ENCODE measurements around the gene MAN2A2.
"Not testable (repeated sequence)": the region's sequence is repeated elsewhere in the genome, so short reads cannot be mapped to it uniquely, and the experiment has no call there.

Gene MAN2A2

DNA sequence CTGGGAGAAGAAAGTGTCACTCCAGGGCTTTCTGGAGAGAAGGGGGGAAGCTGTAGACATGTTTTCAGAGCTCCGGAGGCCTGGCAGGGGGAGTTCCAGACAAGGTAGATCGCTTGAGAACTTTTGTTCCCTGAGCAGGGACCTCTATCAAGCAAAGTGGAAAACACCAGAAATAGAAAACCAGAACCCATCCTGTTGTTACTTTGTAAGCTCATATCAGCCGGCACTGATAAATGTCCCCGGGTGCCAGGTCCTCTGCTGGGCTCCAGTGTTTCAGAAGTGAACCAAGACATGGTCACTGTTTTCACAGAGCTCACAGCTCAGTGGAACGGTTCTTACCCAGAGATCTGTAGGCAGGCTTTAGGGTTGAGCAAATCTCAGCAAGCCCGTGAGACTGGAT is 15.7 kb downstream of the MAN2A2 start:
- no peak for DNase-seq (ENCODE audit: low spot score)

DNA sequence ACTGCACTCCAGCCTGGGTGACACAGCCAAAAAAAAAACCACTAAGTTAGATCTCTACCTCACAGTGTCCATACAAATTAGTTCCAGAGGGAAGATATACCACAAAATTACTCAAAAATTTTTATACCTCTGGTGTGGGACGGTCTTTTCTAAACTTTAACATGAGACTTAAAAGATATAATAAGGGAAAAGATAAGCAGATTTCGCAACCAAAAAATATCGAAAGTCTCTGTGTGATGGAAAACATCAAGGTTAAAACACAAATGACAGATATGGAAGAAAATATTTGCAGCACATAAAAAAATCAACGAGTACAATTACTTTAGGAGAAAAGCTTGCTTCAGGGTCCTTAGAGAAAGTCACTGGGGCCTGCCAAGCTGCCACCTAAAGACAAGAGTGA is 18.8 kb downstream of the MAN2A2 start:
- DNase-seq (ENCODE audit: low spot score), result no peak

DNA sequence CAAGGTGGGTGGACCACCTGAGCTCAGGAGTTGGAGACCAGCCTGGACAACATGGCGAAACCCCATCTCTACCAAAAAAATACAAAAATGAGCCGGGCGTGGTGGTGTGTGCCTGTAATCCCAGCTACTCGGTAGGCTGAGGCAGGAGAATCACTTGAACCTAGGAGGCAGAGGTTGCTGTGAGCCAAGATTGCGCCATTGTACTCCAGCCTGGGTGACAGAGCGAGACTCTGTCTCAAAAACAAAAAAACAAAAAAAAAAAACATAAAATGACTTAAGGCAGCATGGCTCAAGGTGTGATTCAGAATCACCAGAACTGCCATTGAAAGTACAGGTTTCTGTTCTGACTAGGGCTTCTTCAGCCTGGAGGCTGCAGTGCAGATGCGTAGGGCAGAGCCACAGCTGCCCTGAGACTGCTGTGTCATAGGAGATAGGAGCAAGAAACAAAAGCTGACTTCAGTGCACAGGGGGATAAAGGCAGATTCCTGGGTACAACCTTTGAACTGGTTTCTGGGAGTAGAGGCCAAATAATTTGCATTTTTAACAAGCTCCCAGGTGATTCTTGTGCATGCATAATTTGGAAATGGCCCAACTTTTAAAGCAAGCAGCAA is 19.7 kb downstream of the MAN2A2 start:
- DNase-seq (ENCODE audit: low spot score), result not testable (repeated sequence)

DNA sequence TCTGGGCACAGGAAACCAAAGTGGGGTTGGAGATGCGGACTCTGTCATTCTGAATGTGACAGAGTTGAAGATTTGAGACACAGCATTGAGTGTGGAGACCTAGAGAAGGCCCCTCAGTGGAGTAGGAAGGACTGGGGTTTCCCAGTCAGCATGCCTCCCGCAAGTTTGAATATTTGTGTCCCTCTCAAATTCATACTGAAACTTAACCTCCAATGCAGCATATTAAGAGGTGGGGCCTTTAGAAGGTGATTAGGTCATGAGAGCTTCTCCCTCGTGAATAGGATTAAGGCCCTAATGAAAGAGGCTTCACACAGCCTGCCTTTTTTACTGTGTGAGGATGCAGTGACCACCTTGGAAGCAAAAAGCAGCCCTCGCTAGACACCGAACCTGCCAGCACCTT is 21.3 kb downstream of the MAN2A2 start:
- no peak for DNase-seq (ENCODE audit: low spot score)

DNA sequence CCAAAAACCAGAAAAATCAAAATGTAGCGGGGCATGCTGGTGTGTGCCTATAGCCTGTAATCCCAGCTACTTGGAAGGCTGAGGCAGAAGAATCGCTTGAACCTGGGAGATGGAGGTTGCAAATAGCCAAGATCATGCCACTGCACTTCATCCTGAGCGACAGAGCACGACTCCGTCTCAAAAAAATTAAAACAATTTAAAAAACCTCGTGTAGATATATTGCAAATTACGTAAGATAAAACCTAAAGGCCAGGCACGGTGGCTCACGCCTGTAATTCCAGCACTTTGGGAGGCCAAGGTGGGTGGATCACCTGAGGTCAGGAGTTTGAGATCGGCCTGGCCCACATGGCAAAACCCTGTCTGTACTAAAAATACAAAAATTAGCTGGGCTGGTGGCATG is 23.7 kb downstream of the MAN2A2 start:
- DNase-seq (ENCODE audit: low spot score), result not testable (repeated sequence)

DNA sequence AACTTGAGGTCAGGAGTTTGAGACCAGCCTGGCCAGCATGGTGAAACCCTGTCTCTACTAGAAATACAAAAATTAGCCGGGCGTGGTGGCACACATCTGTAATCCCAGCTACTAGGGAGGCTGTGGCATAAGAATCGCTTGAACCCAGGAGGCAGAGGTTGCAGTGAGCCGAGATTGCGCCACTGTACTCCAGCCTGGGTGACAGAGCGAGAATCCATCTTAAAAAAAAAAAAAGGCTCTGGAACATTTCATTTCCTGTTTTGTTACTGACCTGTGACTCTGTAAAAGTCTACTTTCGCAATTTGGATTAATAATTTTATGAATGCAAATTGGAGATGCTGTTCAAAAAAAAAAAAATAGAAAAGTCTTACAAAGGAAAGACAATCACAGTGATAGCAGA is 25.0 kb downstream of the MAN2A2 start:
- not testable (repeated sequence) for DNase-seq (ENCODE audit: low spot score)

DNA sequence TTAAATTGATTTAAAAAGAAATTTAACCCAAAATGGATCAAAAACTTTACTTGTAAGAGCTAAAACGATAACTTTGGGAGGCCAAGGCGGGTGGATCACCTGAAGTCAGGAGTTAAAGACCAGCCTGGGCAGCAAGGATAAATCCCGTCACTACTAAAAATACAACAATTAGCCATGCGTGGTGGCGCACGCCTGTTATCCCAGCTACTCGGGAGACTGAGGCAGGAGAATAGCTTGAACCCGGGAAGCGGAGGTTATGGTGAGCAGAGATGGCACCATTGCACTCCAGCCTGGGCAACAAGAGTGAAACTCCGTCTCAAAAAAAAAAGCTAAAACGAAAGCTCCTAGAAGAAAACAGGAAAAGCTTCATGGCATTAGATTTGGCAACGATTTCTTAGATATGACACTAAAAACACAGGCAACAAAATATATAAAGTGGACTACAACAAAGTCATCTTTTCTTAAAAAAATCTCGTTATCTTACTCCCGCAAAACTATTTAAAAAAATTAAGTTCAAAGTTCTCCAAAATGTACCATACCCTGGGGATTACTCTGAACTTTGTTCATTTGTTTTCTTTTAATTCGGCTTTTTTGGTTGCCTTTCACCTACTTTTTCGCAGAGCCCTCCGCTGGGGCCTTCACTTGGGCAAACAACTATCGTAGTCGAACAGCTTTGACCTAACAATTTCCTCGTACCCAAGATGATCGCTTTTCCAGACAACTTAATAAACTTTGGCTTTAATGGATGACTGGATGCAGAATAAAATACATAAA is 26.3 kb downstream of the MAN2A2 start:
- no peak for DNase-seq (ENCODE audit: low spot score)

DNA sequence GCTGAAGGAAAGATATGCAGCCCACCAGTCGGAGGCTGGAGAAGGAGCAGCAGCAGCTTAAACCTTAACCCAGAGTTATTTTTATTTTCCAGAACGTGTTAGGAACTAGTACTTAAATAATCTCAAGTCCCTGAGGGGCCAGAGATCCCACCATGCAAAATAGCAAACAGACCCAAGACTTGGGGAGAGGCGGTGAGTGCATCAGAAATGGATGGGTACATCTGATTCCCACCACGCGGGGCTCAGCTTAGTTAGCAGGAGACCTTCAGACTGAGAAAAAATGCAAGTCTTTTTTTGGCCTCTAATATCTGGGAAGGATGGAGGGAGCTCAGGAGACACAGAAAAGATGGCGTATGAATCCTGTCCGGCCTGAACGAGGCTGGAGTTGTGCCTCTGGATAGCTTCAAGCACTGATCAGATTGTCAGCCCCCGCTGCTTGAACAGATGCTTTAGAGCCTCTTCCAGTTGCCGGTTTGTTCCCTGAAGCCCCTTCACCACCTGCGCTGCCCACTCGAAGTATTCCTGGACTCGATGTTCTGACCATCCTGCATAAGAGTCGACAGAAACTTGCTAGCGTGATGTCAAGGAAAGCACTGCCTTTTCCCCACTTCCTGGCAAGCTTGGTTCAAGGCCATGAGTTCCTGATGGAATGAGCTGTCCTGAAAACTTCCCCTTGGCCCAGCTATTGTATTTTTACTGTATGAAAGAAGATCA is 27.9 kb downstream of the MAN2A2 start:
- DNase-seq (ENCODE audit: low spot score), result no peak

DNA sequence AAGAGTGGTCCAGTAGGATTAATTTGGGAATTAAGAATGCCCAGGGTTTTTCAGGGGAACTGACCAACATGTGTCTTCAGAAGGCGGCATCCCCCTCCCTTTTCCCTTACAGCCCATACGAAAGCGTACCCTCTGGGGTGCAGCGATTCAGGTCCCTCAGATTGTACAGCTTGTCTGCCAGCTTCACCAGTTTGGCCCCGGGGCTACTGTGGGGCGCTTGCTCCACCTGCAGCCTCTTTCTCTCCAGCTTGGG is 28.4 kb downstream of the MAN2A2 start:
- DNase-seq (ENCODE audit: low spot score), result no peak

DNA sequence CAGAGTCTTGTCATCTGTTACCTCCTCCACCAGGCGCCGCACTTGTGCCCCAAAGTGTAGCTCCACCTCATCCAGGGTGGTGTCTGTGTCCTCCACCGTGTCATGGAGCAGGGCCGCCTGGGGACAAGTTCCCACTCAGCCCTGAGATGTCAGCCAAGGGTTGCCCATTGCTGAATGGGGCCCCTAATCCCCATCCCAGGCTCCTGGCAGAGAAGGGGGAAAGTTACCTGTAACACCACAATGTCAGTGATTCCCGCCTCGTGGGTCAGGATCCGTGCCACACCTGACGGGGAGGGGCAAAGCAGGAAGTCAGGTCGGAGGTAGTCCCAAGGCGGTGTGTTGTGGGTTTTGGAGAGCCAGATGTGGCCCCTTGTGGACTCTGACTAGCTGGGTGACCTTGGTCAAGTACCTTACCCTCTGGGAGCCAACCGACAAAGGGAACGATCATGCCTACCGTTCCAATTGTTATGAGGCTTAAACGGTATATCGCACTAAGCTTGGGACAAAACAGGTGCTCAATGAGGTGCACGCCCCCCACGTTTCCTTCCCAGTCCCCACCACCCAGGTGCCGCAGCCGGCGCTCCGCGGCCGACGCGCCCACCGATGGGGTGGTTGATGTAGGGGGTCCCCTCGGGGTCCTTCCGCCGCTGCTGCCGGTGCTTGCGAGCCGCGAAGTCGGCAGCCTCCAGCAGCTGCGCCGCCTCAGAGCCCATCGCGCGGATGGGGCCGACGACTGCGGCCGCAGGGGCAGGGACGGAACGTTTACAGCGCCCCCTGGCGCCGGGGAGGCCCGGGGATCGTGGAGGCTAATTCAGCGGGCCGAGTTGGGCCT is 28.9 kb downstream of the MAN2A2 start, which contains the start of gene HDDC3:
TSS of gene HDDC3 (minus strand) at position 722 of the 832 bp plus-strand sequence. CDS start at position 713, 9 bp downstream.
- peak; percentile 88 for DNase-seq (ENCODE audit: low spot score)

DNA sequence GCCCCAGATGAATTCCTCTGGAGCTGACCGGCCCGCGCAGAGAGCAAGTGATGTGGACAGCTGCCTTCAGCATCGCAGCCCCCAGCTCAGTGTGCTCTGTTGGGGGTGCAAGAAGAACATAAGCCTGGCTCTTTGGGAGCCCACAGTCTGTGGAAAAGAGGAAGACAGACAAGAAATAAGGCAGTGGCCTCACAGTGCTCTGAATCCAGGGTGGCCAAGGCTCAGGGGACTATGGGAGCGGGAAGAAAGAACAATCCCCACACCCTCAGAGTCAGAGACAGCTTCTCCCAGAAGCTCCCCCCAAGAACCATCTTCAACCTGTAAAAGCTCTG is 29.5 kb downstream of the MAN2A2 start:
- no peak for DNase-seq (ENCODE audit: low spot score)

DNA sequence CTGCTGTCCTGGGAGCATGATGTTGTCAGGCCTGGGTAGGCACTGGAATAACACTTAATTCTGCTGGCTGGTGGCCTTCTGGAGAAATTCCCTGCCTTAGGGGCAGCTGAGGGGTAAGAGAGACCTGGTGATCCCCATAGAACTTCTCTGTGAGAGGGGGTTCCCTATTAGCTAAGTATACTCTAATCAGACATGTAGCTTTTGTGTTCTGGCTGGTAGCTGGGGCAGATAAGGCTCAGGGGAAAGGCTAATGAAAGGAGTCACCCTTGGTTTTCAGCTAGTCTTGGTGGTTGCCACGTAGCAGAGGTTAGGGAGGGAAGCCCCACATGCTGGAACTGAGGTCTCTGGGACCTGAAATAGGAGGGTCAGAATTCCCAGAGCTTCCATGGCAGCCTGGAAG is 30.2 kb downstream of the MAN2A2 start:
- DNase-seq (ENCODE audit: low spot score), result no peak

DNA sequence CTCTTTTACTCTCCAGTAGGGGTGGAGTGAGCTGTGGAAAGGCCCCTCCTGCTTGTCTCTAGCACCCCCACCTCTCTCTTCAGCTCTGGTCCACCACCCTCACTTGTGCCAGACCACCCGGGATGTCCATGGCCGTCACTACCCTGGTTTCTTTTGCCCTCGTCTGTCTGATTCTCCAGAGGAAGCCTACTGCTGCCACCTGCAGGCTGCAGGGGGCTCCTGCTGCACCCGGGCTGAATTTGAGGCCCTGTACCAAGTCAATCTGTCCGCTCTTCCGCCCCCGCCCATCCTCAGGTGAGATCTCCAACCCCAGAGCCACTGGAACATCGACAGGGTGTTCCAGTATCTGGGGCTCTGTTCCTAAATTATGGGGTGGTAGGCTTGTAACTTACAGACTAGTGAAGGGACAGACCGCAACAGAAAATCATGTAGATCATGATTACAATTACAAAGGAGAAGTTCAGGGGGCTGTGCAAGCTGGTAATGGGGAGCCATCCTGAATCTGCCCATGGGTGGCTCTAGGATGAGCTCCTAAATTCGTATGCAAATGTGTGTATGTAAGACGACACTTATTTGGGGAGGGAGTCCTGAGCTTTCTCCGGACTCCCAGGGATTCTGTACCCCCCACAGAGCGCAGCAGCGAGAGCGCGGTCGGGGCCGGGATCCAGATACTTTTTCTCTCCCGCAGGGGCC is 31.3 kb downstream of the MAN2A2 start:
- peak; percentile 88 for DNase-seq (ENCODE audit: low spot score)

DNA sequence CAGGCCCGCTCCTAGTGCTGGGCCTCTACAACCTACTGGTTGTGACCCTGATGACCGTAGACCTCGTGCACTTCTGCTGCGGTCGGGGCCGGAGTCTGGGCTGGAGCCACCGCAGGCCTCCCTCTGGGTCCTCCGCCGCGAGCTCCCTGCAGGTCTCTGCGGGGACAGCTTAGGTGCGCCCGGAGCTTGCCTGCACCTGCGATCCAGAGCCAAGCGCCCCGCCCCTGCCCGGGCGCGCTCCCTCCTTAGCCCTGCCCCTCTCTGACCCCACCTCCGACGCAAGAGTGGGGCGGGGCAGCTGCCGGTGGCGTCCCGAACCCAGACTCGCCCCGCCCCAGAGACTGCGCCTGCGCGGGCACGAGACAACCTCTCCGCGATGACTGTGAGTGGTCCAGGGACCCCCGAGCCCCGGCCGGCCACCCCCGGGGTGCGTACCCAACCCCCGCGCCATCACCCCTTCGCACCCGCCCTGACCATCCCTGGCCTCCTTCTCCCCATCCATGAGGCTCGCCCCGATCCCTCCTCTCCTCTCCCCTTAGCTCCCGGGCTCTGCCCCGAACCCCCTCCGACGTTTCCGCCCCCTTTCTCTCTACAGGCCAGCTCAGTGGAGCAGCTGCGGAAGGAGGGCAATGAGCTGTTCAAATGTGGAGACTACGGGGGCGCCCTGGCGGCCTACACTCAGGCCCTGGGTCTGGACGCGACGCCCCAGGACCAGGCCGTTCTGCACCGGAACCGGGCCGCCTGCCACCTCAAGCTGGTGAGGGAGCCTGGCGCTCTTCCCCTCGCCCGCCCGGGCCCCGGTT is 32.0 kb downstream of the MAN2A2 start, which contains the start of gene UNC45A:
TSS of gene UNC45A (plus strand) at position 337 of the 803 bp plus-strand sequence. CDS start at position 377, 40 bp downstream.
- DNase-seq (ENCODE audit: low spot score), result peak; percentile 95

DNA sequence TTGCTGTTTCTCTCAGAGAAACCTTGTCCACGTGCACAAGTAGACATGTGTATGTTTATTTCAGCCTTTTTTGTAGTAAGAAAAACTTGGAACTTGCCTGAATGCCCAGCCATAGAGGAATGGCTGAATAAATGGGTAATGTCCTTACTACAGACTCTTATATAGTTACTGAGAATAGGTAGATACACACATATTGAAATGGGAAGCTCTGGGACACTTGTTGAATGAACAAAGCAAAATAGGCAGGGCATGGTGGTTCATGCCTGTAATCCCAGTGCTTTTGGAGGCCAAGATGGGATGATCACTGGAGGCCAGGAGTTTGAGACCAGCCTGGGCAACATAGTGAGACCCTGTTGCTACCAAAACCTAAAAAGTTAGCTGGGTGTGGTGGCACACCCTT is 33.7 kb downstream of the MAN2A2 start:
- no peak for DNase-seq (ENCODE audit: low spot score)

DNA sequence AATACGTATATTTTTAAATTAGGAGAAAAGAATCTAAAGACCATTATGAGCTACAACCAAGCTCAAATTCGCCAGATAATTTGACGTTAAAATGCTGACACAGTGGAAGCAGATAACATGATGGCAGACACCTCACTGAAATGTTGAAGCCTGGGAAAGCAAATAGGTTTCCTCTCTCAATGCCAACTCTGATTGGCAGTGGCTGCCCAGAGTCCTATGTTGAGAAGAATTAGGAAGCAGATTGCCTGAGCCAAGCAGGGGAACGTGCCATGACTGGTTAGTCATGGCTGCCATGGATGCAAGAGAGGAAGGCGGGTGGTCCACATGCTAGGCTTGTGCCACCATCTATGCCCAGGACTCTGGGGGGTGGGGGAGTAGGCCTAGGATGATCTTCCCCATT is 35.2 kb downstream of the MAN2A2 start:
- no peak for DNase-seq (ENCODE audit: low spot score)

DNA sequence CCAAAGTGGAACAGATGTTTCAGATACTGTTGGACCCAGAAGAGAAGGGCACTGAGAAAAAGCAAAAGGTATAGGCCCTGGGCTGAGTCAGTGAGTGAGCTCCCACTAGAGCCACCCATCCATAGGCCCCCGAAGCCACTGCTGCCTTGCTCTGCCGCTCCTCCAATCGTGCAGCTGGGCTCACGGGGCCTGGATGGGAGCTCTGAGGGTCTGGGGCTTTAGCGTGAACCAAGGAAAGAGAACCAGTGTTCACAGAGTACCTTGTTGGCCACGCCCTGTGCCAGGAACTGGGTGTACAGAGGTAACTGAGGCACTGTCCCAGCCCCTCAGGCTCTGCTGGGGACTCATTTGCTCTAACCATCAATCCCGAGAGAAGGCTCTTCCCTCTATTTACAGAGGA is 36.7 kb downstream of the MAN2A2 start:
- DNase-seq (ENCODE audit: low spot score), result no peak

DNA sequence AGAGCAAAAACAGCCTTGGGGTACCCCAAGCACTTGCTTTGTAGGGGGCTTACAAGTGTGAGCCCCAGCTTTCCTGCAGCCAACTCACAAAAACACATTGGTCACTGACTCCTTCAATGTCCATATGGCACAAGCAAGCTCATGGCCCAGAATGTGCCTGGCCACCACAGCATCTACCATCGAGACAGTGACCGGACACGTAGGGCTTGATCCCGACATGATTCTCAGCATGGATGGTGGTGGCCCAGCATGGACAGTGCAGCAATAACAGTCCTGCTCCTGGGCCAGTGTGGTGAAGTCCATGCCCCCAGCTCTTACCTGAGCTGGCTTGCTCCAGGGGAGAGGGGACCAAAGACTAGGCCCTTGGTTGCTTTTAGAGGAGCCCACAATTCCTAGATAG is 37.9 kb downstream of the MAN2A2 start:
- no peak for DNase-seq (ENCODE audit: low spot score)

DNA sequence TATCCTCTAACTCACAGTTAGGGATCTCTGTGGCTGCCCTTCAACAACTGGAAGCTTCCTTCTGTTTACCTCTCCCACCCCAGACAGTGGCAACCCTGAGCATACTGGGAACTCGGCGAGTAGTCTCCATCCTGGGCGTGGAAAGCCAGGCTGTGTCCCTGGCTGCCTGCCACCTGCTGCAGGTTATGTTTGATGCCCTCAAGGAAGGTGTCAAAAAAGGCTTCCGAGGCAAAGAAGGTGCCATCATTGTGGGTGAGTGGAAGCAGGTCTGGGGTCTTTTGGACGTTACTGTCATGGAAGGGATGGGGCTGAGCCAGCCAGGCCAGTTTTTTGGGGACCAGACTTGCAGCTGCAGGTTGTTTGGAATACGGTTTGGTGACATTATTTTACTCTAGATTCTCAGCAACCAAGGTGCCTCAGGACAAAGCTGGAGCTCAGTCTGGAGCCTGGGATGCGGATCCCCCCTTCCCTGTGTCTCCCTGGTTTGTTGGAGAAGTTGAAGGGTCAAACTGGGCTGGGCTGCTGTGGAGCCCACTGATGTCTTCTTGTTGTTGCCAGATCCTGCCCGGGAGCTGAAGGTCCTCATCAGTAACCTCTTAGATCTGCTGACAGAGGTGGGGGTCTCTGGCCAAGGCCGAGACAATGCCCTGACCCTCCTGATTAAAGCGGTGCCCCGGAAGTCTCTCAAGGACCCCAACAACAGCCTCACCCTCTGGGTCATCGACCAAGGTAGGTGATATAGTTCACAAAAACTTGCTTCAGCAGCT is 39.4 kb downstream of the MAN2A2 start:
- no peak for DNase-seq (ENCODE audit: low spot score)

DNA sequence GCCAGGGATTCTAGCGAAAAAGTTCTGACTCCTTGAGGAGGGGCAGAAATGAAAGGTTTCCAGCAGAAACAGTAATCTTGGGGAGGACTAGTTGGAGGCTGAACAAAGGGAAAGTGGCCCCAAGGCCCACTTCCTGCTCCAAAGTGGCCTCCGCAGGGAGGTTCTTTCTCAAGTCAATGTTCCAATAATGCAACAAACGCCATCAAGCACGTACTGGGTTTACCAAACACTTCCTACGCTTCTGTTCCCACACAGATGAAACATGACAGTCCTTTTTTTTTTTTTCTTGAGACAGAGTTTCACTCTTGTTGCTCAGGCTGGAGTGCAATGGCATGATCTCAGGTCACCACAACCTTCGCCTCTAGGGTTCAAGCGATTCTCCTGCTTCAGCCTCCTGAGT is 42.0 kb downstream of the MAN2A2 start:
- no peak for DNase-seq (ENCODE audit: low spot score)
